Stomach (tissue), 4 donors: ENCODE data around the gene XPC.

Experiments
- EP300 ChIP-seq: sonication (generic); formaldehyde crosslinking; IDR thresholded peaks from one replicate; pipeline ENCODE4 v1.6.1; 2017; ENCODE audit warnings: antibody characterized with exemption
- POLR2A ChIP-seq, 4 donors: fragments of 450-650 bp; IDR thresholded peaks; one replicate each; pipeline ENCODE4 v1.6.1; 2016; ENCODE audit warnings: antibody characterized with exemption in 4 of 4, control low read depth in 2 of 4, mild to moderate bottlenecking in 1 of 4, moderate library complexity in 1 of 4
- POLR2AphosphoS5 ChIP-seq, 3 donors: sonication (generic); formaldehyde crosslinking; IDR thresholded peaks; one replicate each; pipeline ENCODE4 v1.6.1; 2016; ENCODE audit warnings: antibody characterized with exemption in 3 of 3
- TF ChIP-seq, protein P1 (sequence below), 7 experiments: fragments of 450-650 bp in 4 of 7; fragments of 200-600 bp in 3 of 7; sonication (generic) in 3 of 7; IDR thresholded peaks; one replicate each; pipeline ENCODE4 v1.5.1; 2016 to 2019; ENCODE audit warnings: antibody characterized with exemption in 7 of 7, control low read depth in 2 of 7, mild to moderate bottlenecking in 1 of 7

DNA sequence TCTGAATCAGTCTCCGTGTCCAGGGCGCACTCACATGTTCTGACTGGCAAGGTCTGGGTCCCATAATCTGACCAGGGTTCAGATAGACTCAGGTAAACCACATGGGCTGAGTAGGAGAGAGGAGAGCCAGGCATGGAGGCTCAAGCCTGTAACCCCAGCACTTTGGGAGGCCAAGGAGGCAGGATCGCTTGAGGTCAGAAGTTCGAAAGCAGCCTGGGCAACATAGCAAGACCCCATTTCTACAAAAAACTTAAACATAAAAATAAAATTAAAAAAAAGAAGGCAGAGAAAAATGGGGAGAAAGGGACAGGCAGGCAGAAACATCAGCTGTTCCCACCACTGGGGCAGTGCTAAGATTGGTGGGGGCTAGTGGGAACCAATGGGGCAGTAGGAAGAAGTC, 48.2 kb downstream of the XPC start:
- TF ChIP-seq EP300 (no peak), POLR2A (IDR thresholded peaks at IDR 0.05) (no peak), POLR2AphosphoS5 (IDR thresholded peaks at IDR 0.05) (no peak)
- TF ChIP-seq, protein P1, sequence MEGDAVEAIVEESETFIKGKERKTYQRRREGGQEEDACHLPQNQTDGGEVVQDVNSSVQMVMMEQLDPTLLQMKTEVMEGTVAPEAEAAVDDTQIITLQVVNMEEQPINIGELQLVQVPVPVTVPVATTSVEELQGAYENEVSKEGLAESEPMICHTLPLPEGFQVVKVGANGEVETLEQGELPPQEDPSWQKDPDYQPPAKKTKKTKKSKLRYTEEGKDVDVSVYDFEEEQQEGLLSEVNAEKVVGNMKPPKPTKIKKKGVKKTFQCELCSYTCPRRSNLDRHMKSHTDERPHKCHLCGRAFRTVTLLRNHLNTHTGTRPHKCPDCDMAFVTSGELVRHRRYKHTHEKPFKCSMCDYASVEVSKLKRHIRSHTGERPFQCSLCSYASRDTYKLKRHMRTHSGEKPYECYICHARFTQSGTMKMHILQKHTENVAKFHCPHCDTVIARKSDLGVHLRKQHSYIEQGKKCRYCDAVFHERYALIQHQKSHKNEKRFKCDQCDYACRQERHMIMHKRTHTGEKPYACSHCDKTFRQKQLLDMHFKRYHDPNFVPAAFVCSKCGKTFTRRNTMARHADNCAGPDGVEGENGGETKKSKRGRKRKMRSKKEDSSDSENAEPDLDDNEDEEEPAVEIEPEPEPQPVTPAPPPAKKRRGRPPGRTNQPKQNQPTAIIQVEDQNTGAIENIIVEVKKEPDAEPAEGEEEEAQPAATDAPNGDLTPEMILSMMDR (IDR thresholded peaks at IDR 0.05), result no peak
